ENCODE data around the gene ANKZF1.
A peak's percentile ranks its signal among the peaks of the same experiment; 100 is the strongest.
"Not testable (repeated sequence)": the region's sequence is repeated elsewhere in the genome, so short reads cannot be mapped to it uniquely, and the experiment has no call there.

ANKZF1 gene

DNA sequence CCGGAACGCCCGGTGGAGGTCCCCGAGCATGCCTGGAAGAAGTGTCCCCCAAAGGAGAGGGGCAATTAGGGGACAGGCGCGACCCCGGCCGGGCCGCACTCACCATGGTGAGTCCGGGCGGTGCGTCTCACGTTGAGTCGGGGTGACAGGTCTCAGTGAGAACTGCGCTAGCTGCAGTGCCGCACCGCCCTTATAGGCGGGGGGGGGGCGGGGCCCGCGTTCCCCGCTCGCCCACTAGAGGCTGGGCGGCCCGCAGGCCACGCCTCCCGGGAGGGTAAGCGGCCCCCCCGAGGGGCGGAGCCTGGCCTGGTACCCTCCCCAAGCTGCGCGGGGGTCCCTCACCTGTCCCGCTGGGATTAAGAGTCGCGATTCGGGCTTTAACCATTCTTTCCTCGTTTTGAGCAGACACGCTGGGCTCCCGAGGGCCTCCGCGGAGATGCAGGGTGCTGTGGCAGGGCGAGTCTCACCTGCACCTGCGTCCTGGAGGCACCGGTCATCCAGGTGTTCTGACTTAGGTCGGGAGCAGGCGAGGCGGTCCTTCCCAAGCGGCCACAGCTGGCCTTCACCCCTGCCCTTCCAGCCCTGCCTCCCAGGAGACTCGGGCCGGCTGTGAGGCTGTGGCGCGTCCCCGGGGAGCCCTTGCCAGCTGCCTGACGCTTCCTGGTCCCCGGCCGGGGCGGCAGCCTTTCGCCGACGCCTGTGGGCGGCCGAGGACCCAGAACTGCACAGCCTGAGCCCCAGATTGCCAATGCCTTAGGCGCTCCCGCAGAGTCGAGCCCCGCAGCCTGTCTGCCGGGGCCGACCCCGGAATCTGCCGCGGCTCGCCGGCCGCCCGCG is 24.4 kb downstream of the ANKZF1 start, which contains the start of gene TUBA4A:
Gene TUBA4A, minus strand, starts transcription at position 166 of the 837 bp plus-strand sequence. Its CDS starts 60 bp downstream, at position 106.
- peak; percentile 91 for DNase-seq (ENCODE audit: low spot score)

DNA sequence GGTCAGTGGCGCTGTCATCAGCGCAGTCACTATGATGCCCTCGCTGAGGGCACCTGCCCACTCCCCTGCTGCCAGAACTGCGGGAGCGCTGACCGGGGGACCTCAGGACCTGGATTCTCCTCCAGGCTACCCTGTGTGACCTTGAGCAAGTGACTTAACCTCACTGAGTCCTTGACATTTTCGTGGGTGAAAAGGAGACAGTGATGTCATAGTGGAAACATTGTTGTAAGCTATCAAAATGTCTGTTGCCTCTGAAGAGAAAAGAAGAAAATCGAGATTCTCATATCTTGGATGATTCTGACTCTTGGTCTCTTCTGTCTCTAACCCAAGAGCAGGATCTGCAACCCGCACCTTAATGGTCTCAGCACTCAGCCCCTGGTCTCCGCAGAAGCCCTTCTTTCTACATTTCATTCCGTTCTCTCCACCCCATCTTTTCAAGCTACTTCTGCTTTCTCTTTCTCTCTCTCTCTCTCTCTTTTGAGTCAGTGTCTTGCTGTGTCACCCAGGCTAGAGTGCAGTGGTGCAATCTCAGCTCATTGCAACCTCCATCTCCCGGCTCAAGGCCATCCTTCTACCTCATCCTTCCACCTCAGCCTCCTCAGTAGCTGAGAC is 25.1 kb downstream of the ANKZF1 start:
- DNase-seq (ENCODE audit: low spot score): no peak

DNA sequence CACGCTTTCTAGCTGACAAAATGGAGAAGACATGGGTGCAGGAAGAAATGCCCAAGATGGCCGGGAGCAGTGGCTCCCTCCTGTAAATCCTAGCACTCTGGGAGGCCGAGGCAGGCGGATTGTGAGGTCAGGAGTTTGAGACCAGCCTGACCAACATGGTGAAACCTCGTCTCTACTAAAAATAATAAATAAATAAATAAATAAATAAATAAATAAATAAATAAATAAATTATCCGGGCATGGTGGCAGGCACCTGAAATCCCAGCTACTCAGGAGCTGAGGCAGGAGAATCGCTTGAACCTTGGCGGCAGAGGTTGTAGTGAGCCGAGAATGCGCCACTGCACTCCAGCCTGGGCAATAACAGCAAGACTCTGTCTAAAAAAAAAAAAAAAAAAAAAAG is 29.3 kb downstream of the ANKZF1 start:
- DNase-seq (ENCODE audit: low spot score): not testable (repeated sequence)

DNA sequence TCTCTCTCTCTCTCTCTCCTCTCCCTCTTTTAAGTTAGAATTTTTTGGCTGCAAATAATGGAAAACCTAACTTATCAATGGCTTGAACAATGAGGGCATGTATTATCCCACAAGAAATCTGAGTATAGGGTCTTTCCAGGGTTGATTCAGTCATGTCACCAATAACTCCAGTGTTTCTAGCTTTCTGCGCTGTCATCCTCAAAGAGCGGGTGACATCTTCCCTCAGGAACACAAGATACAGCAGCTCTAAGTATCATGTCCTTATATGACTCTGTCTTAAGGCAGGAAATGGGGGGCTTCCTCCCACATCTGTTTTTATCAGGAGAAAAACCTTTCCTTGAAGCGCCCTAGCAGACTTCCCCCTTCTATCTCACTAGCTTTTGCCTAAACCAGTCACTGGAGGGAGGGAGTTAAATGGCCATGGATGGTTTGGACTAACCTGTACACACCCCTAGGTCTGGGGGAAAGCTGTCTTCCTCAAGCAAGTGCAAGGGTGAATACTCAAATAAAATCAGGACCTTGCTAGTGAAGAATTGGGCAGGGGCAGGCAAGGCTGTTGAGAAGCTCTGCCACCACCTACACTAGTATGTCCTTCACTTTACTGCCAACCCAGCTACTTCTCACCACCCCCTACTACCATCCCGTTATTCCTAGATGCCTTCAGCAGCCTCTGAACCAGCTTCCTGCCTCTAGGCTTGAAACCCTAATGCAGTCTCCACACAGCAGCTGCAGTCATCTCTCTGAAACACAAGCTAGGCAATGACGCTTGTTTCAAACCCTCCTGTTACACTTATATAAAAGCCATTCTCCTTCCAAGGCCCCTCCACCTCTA is 31.6 kb downstream of the ANKZF1 start:
- no peak for DNase-seq (ENCODE audit: low spot score)

DNA sequence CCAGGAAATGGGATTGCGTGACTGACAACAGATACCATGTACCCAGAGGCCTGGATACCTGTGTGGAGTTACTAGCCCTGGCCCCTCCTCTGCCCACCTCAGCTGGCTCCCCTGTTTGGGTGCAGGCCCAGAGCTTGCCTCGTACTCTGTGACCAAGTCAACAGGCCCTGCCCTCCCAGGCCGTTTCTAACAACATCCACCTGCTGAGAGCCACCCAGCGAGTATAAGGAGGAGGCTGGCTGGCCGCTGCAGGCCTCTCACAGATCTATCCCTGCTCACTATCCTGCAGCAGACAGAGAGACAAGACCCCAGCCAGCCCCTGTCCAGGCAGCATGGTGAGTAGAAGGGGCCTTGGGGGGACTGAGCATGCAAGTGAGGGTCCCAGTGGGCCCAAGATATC is 36.6 kb downstream of the ANKZF1 start:
- DNase-seq (ENCODE audit: low spot score): no peak

DNA sequence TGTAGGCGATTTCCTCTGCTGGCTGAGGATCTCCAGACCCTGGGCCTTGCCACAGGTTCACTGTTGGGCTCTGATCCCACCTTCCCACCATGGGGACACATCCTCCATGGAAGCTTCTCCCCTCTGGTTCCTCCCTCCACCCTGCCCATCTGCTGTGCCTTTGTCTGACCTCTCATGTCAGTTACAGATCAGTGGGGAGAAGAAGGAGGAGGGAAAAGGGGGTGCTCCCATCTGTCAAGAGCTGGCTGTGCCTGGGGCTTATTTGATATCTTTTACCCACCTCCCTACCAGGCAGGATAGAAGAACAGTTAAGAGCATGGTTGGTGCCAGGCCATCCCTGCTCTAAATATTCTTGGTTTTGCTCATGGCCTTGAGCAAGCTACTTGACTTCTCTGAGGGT is 37.3 kb downstream of the ANKZF1 start:
- DNase-seq (ENCODE audit: low spot score): no peak

DNA sequence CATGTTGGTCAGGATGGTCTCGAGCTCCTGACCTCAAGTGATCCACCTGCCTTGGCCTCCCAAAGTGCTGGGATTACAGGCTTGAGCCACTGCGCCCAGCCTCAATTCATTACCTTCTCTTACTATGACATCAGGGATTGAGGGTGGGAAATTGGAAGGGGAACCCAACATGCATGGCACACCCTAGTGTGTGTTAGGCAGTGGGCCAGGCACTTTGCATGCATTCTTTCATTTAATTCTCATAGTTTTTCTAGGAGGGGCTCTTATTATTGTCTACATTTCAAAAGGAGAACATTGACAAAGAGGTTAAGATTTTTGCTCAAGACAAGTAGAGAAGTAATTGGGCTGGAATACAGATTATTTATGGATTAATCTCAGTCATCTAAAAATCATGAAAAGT is 38.7 kb downstream of the ANKZF1 start:
- DNase-seq (ENCODE audit: low spot score): no peak

DNA sequence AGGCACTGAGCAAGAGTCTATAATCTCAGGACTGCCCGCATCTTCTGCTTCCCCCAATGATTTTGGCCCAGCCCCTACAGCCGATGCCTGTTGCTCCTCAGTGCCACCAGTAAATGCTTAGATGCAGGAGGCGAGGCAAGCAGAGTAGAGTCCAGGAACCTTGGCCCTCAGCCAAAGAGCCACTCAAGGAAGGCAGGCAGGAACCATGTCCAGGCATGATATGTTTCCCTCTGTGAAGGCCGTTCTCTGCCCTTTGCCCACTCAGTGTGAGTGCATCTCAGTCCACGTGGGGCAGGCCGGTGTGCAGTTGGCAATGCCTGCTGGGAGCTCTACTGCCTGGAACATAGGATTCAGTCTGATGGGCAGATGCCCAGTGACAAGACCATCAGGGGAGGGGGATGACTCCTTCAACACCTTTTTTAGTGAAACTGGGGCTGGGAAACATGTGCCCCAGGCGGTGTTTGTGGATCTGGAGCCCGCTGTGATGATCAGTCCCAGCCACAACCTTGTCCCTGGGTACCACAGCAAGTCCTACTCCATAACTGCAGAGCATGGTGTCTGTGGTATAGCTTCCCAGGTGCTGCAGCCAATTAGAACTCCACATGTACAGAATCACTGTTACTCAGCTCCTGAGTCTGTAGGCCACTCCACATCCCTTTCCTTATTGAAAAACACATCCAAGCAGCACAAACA is 39.9 kb downstream of the ANKZF1 start:
- DNase-seq (ENCODE audit: low spot score): no peak

DNA sequence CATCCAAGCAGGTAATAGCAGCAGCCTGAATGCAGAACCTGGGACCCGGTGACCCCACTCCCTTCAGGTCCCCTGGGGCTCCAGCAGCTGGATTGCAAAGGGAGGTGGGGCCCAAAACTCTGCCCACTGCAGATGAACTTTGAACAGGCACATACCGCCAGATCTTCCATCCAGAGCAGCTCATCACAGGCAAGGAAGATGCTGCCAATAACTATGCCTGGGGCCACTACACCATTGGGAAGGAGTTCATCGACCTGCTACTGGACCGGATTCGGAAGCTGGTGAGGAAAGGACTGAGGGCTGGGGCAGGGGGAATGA is 40.4 kb downstream of the ANKZF1 start:
- no peak for DNase-seq (ENCODE audit: low spot score)

DNA sequence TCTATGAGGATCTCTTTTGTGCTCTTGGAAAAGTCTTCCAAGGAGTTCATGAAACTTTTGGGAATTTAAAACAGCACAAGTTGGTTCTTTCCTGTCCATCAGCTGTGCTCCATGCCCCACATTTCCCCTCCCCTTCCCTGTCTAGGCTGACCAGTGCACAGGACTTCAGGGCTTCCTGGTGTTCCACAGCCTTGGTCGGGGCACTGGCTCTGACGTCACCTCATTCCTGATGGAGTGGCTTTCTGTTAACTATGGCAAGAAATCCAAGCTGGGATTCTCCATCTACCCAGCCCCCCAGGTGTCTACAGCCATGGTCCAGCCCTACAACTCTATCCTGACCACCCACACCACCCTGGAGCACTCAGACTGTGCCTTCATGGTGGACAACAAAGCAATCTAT is 41.4 kb downstream of the ANKZF1 start:
- DNase-seq (ENCODE audit: low spot score): no peak

DNA sequence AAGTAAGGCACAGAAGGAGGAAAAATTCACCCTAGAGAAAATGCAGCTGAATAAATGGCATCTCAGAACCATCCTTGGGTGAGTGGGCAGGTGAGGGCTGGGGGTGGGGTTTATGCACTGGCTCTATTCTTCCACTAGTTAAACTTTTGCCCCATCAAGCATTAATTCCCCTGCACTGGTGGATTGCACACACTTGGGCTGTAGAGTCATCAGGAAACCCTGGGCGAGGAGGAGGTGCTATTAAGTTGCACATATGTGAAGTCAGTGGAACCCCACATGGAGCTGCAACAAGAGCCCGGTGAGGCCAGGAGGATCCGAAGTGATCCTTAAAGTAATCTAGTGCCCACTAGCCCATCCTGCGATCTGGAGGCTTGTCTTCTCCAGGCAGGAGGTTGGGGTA is 42.8 kb downstream of the ANKZF1 start:
- DNase-seq (ENCODE audit: low spot score): no peak

DNA sequence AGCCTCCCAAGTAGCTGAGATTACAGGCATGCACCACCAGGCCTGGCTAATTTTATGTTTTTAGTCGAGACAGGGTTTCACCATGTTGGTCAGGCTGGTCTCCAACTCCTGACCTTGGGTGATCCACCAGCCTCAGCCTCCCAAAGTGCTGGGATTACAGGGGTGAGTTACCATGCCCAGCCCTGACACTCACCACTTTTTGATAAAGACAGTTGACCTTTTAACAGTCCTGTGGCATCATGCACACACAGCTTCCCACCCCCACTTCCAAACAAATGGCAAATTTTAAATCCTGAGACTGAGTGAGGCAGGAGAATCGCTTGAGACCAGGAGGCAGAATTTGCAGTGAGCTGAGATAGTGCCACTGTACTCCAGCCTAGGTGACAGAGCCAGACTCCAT is 43.4 kb downstream of the ANKZF1 start:
- no peak for DNase-seq (ENCODE audit: low spot score)

DNA sequence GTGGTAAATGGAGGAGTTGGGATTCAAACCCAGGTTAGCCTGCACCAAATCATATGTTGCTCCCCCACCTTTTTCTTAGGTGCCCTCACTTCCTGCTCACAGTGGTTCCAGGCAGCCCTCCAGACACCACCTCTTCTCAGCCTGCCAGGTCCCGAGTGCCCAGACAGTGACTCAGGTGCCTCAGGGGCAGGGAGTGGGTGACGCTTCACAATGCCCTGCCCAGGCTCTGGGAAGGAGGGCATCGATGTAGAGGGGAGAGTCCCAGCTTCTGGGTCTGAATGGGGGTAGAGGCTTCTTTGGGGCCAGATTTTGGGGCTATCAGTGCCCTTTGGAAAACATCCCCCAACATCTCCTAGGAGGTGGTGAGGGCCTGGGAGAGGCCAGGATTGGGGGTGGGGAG is 44.3 kb downstream of the ANKZF1 start:
- no peak for DNase-seq (ENCODE audit: low spot score)

DNA sequence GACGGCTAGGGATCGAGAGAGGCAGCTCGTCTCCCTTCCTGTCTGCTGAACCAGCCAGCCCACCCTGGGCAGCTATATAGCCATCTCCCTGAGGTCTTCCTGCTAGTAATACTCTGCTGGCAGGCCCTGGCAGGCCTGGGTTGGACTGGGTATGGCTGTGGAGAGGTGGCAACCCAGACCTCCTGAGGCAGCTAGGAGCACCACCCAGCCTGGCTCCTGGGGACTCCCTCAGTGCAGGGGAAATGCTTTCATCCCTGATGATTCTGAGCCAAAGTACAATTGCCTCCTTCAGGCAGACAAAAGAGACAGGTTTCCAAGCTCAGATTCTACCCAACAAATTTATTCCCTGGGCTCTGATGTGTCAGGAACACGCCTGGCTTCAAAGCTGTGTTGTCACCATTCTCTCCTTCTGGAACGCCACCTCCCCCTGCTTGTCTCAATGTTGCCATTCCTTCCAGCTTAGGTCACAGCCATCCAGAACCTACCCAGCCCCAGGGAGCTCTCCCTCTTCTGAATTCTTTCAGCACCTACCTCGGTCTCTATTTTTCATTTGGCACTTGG is 44.8 kb downstream of the ANKZF1 start:
- DNase-seq (ENCODE audit: low spot score): no peak

DNA sequence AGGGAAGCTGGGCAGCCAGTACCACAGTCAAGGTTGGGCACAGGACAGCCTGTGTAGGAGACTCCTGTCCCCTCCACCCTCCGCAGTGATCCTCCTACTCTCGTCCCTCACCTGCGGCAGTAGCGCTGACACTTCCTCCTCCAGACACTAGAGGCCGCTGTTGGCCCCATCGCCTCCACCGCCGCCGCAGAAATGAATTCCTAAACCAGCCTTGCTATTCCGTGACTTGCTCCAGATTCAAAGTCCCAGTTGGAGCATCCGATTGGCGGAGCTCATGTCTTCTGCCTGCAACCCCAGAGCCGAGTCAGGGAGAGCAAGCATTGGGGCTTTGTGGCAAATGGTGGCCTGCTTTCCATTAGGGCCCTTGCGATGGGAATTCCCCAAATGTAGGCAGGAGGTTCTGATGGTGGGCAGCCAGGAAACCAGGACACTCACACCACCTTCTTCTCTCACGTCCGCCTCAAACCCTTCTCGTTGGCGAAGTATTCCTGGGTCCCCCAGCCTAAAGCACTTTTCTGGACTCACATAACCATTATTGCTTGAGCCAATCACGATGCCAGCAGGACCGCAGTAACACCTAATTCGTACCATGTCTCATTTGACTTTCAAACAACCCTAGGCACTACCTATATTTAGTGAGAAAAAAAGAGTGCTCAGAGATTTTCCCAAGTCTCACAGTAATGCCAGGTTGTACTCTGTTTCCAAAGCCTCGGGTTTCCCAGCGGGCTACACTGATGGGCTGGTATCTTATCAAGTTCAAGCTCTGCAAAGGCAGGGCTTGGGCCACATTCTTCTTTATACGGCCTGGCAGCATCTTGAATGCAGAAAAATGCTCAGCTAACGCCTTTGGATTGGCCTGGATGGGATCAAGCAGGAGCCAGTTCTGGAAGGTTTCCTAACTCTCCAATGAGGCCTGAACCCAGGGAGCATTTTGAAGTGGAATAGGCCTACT is 48.4 kb downstream of the ANKZF1 start:
- DNase-seq (ENCODE audit: low spot score): peak; percentile 92

DNA sequence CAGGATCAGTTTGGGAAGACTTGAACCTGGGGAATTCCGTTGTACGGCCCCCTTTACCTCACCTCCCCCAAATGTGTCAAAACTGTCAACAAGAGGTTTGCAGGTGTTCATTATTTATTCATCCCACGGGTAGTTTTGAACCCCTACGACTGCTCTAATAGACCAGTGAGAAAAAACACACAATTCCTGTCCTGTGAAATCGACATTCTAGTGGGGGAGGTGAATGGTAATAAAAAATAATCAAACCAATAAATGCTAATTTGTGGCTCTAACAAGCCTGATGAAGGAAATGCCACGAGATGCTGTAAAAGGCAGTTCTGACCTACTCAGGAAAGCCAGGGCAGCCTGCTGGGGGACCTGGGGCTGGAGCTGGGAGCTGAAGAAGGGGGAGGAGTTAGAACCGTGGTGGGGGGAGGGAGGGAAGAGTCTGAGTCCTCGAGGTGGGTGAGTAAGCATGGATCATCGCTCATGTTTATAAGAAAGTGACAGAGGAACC is 49.1 kb downstream of the ANKZF1 start:
- no peak for DNase-seq (ENCODE audit: low spot score)

DNA sequence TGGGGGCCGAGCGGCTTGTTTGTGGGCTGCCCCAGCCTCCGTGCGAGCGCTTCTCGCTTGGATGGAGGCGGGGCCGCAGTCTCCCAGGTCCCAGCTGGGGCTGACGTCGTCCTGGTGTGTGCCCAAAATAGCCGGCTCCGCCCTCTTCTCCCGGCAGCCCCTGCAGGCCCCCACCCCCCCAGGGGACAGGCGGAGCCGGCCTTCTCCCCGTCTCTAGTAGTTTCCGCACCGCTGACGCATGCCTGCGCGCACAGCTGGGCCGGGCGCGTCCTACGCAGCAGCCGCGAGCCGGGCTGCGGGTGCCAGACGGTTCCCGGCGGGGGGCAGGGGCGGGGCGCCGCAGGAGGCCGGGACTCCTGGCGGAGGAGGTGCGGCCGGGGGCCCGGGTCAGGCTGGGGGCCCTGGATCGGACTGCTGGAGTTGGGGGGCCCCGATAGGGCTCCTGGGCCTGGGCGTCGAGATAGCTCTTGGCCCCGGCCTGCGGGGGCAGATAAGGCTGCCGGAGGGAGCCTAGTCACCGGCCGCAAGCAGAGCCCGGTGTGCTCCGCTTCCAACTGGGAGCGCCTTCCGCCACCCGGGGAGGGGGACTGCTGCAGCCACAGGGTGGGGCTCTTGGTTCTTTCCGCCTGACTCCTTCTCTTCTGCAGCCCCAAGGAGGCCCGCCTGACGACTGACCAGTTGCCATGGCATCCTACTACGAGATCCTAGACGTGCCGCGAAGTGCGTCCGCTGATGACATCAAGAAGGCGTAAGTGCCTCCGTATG is 49.7 kb downstream of the ANKZF1 start, which contains the start of gene DNAJB2:
Gene DNAJB2, plus strand, starts transcription at position 216 of the 765 bp plus-strand sequence. Its CDS starts 468 bp downstream, at position 684.
- peak; percentile 98 for DNase-seq (ENCODE audit: low spot score)

DNA sequence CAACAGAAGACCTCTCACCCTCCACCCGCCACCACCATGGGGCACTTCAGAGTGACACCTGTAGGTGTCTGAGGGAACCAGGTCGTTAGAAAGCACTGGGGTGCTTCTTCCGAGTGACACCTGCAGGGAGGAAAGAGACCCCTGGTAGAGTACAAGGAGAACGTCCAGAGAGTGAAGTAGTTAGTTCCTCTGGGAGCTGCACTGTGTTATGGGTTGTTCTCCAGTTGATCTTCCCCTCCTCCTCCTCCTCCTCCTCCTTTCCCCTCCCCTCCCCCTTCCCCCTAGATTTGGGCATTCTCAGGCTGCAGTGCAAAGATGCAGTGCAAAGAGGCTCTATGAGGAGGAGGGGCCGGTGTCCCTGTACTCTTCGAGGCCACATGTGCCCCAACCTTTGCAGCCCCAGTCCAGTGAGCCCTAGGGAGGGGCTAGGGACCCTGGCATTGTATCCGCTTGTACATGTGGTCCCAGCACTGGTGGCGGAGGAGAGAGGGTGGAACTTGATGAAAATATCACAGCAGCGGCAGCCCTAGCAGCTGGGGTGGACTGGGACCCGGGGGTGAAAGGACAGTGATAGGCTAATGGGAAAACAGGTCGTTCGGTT is 50.4 kb downstream of the ANKZF1 start:
- no peak for DNase-seq (ENCODE audit: low spot score)

DNA sequence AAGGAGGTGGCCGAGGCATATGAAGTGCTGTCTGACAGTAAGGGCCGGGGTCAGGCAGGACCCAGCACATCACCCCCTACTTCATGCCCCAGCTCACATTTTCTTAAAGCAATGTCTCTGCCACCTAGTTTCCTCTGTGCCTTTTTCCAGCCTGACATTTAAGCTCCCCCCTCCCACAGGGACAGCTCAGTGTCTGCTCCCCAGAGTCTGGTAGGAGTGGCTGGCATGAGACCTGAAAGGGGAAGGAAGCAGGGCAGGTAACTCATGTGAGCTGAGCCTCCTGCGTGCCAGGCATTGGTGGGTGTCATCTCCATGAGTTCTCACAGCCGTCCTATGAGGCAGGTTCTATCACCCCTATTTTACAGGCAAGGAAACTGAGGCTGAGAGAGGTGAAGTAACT is 51.0 kb downstream of the ANKZF1 start:
- peak; percentile 46 for DNase-seq (ENCODE audit: low spot score)
